ENCODE data around the gene ZBTB24.
A peak's percentile ranks its signal among the peaks of the same experiment; 100 is the strongest.

ZBTB24 gene

DNA sequence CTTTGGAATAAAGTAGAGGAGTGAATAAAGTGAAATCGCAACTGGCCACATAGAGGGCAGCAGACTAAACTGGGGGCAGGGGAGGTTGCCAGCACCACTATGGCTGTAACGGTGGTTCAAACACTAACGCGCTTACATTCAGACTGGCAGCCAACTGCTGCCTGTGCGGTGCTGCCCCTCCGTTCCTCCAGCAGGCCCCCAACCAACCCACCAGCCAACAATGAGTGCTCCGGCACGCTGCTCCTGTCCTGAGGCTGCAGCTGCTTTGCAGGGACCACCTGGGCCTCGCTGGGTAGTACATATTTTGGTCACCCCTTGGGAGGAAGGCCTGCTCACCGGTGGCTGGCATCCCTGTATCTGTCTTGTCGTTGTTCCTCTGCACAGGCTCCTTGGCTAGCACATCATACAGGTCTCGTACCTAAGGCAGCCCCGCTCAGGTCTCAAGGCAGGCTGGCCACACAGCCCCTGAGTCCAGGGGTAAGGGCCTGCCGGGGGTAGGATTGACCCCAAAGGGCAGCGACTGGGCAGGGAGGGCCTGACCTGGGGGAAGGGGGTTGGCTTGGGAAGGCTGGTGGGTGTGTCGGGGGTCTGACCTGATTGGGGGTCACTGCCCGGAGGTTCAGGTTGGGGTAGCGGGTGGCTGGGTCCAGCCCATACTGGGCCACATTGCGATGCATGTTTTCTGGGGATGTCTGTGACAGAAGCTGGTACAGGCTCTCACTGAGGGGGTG, 33.8 kb downstream of the ZBTB24 start:
- no peak for DNase-seq (ENCODE audit: low read depth in 2 of 2)
- TF ChIP-seq, protein P1, sequence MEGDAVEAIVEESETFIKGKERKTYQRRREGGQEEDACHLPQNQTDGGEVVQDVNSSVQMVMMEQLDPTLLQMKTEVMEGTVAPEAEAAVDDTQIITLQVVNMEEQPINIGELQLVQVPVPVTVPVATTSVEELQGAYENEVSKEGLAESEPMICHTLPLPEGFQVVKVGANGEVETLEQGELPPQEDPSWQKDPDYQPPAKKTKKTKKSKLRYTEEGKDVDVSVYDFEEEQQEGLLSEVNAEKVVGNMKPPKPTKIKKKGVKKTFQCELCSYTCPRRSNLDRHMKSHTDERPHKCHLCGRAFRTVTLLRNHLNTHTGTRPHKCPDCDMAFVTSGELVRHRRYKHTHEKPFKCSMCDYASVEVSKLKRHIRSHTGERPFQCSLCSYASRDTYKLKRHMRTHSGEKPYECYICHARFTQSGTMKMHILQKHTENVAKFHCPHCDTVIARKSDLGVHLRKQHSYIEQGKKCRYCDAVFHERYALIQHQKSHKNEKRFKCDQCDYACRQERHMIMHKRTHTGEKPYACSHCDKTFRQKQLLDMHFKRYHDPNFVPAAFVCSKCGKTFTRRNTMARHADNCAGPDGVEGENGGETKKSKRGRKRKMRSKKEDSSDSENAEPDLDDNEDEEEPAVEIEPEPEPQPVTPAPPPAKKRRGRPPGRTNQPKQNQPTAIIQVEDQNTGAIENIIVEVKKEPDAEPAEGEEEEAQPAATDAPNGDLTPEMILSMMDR (IDR thresholded peaks at IDR 0.05; ENCODE audit: low read depth, low read length): no peak
- H3K4me3 ChIP-seq (replicated peaks in 1 of 2; ENCODE audit: low read depth in 2 of 2, low read length in 2 of 2): no peak overlapping the region

DNA sequence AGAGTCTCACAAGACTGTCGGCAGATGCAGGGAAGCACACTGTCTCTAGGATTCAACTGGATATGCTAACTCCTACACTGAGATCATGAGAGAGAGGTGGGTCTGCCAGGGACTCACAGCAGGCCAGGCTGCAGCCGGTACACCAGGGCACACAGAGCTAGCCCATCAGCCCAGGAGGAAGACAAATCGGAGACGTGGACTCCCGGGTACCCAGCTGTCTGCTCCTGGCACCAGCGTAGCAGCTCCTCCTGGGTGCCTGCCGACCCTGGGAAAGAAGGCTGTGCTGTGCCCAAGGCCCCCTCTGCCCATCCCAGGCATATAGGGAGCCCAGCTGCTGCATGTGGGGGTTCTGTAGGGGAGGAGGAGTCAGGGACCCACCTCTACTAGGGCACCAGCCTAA, 34.4 kb downstream of the ZBTB24 start:
- no peak overlapping the region for H3K4me3 ChIP-seq (replicated peaks in 1 of 2; ENCODE audit: low read depth in 2 of 2, low read length in 2 of 2)
- no peak for DNase-seq (ENCODE audit: low read depth in 2 of 2)
- TF ChIP-seq, protein P1 (IDR thresholded peaks at IDR 0.05; ENCODE audit: low read depth, low read length): no peak

DNA sequence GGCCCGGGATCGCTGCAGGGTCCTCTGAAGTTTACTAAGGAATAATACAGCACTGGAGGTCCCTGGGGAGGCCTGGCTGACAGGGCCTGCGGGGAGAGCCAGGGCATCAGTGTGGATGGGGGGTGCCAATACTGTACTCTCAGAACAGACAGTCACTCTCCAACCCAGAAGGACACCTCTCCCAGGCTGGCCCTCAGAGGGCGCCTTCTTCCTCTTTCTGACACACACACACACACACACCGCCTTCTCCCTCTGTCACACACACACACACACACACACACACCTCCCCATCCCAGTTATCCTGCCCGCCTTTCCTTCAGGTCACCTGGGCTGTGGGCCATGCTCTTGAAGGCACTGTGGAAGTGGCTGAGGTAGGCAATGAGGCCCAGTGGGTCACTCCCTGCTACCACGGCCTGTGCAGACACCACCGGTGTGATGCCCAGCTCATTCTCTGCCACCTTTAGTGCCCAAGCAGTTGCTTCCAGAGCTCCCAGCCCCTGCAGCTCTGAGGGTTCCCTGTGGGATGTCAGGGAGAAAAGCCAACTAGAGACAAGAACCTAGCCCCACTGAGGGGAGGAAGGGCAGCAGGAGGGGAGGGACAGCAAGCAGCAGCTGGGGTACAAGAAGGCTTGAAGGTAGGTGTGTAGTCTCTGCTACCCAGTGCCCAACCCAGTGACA, 35.0 kb downstream of the ZBTB24 start:
- no peak overlapping the region for H3K4me3 ChIP-seq (replicated peaks in 1 of 2; ENCODE audit: low read depth in 2 of 2, low read length in 2 of 2)
- DNase-seq (ENCODE audit: low read depth in 2 of 2): peak in 1 of 2 donors; percentile 12
- TF ChIP-seq, protein P1 (IDR thresholded peaks at IDR 0.05; ENCODE audit: low read depth, low read length): no peak

DNA sequence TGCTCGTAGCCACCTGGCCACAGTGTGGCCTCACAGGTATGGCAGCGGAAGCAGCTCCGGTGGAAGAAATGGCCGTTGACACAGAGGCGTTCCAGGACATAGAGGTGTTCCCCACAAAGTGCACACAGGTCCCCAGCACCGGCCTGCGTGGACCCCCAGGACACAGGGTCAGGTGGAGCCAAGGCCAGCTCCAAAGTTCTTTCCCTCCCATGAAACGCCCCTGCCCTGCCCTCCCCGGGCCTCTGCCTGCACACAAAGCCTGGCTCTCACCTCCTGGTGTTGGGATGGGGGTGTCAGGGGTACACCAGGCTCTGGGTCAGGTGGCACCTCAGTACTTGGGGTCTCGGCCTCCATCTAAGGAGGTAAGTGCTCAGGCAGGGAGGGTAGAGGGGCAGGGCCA, 35.9 kb downstream of the ZBTB24 start:
- no peak overlapping the region for H3K4me3 ChIP-seq (replicated peaks in 1 of 2; ENCODE audit: low read depth in 2 of 2, low read length in 2 of 2)
- TF ChIP-seq, protein P1 (IDR thresholded peaks at IDR 0.05; ENCODE audit: low read depth, low read length): no peak
- DNase-seq (ENCODE audit: low read depth in 2 of 2): no peak

DNA sequence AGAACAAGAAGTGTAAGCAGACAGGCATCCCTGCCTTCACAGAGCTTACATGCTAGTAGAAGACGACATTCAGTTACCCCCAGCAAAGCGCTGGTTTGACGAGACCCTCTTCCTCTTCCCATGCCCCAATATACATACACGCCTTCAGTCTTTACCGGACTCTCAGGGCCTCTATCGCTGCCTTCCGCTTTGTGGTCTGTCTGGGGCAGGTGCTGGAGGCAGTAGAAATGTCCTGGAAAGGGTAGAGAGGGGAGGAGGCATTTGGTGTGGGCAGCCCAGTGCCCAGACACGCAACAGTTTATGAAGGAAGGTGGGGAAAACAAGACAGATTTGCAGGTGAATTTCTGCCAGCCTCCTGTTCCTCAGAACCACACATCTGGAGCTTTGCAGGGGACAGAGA, 36.5 kb downstream of the ZBTB24 start:
- no peak overlapping the region for H3K4me3 ChIP-seq (replicated peaks in 1 of 2; ENCODE audit: low read depth in 2 of 2, low read length in 2 of 2)
- TF ChIP-seq, protein P1 (IDR thresholded peaks at IDR 0.05; ENCODE audit: low read depth, low read length): no peak
- DNase-seq (ENCODE audit: low read depth in 2 of 2): no peak

DNA sequence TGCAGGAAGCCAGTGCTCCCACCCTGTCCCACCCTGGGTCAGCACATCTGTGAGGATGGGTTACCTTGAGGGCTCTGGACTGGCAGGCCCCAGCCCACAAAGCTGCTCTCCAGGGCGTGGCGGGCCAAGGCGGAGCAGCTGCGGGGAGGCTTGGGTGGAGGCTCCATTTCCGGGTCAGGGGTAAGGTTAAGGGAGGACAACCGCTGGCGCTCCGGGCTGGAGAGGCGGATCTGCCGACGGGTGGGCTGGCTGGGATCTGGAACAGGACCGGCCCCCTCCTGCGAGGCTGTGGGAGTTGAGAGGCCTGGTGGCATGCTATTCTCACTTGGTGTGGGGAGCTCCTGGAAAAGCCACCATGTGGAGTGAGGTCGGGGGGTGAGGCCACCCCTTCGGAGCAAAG, 36.9 kb downstream of the ZBTB24 start:
- no peak for DNase-seq (ENCODE audit: low read depth in 2 of 2)
- H3K4me3 ChIP-seq (replicated peaks in 1 of 2; ENCODE audit: low read depth in 2 of 2, low read length in 2 of 2): no peak overlapping the region
- TF ChIP-seq, protein P1 (IDR thresholded peaks at IDR 0.05; ENCODE audit: low read depth, low read length): no peak
